ENCODE results near the gene PRR22. TPM values are rescaled to one million over a fixed set of nuclear protein-coding genes. Genes with fewer than 3 reads are reported as not detected.

The PRR22 gene
- total RNA-seq, 1 experiment from 2014 or later, result 8.1 TPM

DNA sequence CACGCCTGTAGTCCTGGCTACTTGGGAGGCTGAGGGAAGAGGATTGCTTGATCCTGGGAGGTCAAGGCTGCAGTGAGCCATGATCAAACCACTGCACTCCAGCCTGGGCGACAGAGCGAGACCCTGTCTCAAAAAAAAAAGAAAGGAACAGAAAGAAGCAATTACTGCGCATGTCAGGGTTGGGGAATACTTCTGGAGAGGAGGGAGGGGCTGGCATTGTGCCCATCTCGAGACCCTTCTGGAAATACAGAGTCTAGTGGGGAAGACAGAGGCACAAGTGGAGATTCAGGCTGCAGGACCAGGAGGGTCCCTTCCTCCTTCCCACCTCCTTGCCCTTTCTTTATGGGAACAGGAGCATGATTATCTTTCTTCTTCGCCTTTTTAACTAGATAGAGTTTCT is 30.8 kb downstream of the PRR22 start:
- Histone ChIP-seq H2AK5ac (ENCODE audit: insufficient read length, low read length) (no peak overlapping the region), H3K27ac (ENCODE audit: insufficient read length, low read depth, low read length) (no peak overlapping the region), H2BK120ac (ENCODE audit: low read depth, low read length, poor library complexity, severe bottlenecking) (no peak overlapping the region), H4K8ac (replicated peaks; ENCODE audit: insufficient read length, low read depth, low read length) (no peak overlapping the region), H2BK20ac (ENCODE audit: low read depth, low read length, poor library complexity, severe bottlenecking) (no peak overlapping the region), H3K27me3 (ENCODE audit: insufficient read depth, low read length) (no peaks in the 10 kb centered on the region), H2BK15ac (ENCODE audit: low read depth, low read length) (no peak overlapping the region), H2BK12ac (ENCODE audit: insufficient read length, low read depth, low read length) (no peak overlapping the region), H2AFZ (ENCODE audit: low read length) (no peak overlapping the region), H4K5ac (ENCODE audit: insufficient read length, low read depth, low read length) (no peak overlapping the region), H3K18ac (ENCODE audit: insufficient read length, low read depth, low read length) (no peak overlapping the region), H3K79me1 (ENCODE audit: insufficient read depth, low read depth, low read length, poor library complexity, severe bottlenecking) (no peaks in the 10 kb centered on the region), H3K23me2 (ENCODE audit: insufficient read length, low read depth, low read length, poor library complexity, severe bottlenecking) (no peaks in the 10 kb centered on the region), H2BK5ac (ENCODE audit: insufficient read length, low read length) (no peak overlapping the region), H3T11ph (ENCODE audit: low read length) (no peak overlapping the region), H3K79me2 (ENCODE audit: insufficient read depth, low read length) (no peaks in the 10 kb centered on the region), H3K4me1 (ENCODE audit: insufficient read depth, low read length) (no peaks in the 10 kb centered on the region), H3K56ac (ENCODE audit: insufficient read length, low read depth, low read length) (no peak overlapping the region), H3K9ac (ENCODE audit: extremely low read depth, insufficient read length, low read length) (no peak overlapping the region), H3K23ac (ENCODE audit: insufficient read length, low read depth, low read length) (no peak overlapping the region), H4K20me1 (ENCODE audit: control insufficient read depth, insufficient read depth, insufficient read length) (no peaks in the 10 kb centered on the region), H3K4ac (ENCODE audit: low read depth, low read length) (no peak overlapping the region), H3K9me3 (ENCODE audit: control insufficient read depth, low read depth, low read length) (no peaks in the 10 kb centered on the region), H3K14ac (ENCODE audit: insufficient read depth, low read length) (no peak overlapping the region), H4K91ac (ENCODE audit: insufficient read length, low read depth, low read length) (no peak overlapping the region), H3K4me2 (ENCODE audit: insufficient read depth, insufficient read length, low read length) (no peak overlapping the region)
- Mint-ChIP-seq H3K4me1 (no peaks in the 10 kb centered on the region; a peak in 1 of 4 replicates), H3K36me3 (ENCODE audit: insufficient read depth in 1 of 3, low read depth in 3 of 3) (no peaks in the 10 kb centered on the region), H3K27me3 (ENCODE audit: low read depth) (peaks cover 17% of the 10 kb centered on the region), H3K9me3 (no peaks in the 10 kb centered on the region), H3K4me3 (no peak overlapping the region), H3K27ac (no peak overlapping the region)
- TF ChIP-seq, protein P1, sequence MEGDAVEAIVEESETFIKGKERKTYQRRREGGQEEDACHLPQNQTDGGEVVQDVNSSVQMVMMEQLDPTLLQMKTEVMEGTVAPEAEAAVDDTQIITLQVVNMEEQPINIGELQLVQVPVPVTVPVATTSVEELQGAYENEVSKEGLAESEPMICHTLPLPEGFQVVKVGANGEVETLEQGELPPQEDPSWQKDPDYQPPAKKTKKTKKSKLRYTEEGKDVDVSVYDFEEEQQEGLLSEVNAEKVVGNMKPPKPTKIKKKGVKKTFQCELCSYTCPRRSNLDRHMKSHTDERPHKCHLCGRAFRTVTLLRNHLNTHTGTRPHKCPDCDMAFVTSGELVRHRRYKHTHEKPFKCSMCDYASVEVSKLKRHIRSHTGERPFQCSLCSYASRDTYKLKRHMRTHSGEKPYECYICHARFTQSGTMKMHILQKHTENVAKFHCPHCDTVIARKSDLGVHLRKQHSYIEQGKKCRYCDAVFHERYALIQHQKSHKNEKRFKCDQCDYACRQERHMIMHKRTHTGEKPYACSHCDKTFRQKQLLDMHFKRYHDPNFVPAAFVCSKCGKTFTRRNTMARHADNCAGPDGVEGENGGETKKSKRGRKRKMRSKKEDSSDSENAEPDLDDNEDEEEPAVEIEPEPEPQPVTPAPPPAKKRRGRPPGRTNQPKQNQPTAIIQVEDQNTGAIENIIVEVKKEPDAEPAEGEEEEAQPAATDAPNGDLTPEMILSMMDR (conservative IDR thresholded peaks at IDR 0.05), result no peak
- WGBS (ENCODE audit: extremely low coverage, insufficient read length, low lambda C conversion rate), result no CpG with 5 or more reads among the region's 6 CpGs
- no peak for DNase-seq

Measured in H9 (cell line).